Peyer's patch (tissue), 4 donors: ENCODE results near the gene PATJ.

Source experiments
- POLR2A ChIP-seq, 2 donors: fragments of 450-650 bp; IDR thresholded peaks; one replicate each; pipeline ENCODE4 v1.5.1; 2017; ENCODE audit warnings: antibody characterized with exemption in 2 of 2, mild to moderate bottlenecking in 2 of 2, moderate library complexity in 2 of 2
- TF ChIP-seq, protein P1 (sequence below), 6 experiments: fragments of 450-650 bp in 4 of 6; fragments of 200-600 bp in 2 of 6; sonication (generic) in 1 of 6; IDR thresholded peaks; one replicate each; pipeline ENCODE4 v1.5.1; 2017 to 2019; ENCODE audit warnings: antibody characterized with exemption in 6 of 6, mild to moderate bottlenecking in 3 of 6, moderate library complexity in 1 of 6

- no peak for TF ChIP-seq POLR2A (IDR thresholded peaks at IDR 0.05)
- TF ChIP-seq, protein P1, sequence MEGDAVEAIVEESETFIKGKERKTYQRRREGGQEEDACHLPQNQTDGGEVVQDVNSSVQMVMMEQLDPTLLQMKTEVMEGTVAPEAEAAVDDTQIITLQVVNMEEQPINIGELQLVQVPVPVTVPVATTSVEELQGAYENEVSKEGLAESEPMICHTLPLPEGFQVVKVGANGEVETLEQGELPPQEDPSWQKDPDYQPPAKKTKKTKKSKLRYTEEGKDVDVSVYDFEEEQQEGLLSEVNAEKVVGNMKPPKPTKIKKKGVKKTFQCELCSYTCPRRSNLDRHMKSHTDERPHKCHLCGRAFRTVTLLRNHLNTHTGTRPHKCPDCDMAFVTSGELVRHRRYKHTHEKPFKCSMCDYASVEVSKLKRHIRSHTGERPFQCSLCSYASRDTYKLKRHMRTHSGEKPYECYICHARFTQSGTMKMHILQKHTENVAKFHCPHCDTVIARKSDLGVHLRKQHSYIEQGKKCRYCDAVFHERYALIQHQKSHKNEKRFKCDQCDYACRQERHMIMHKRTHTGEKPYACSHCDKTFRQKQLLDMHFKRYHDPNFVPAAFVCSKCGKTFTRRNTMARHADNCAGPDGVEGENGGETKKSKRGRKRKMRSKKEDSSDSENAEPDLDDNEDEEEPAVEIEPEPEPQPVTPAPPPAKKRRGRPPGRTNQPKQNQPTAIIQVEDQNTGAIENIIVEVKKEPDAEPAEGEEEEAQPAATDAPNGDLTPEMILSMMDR (IDR thresholded peaks at IDR 0.05), result no peak
Measured at GRCh38 chr1:61992257-61992656, 250.0 kb downstream of the PATJ start.
